Testis (tissue), 2 donors: Measurements from ENCODE around the gene SQSTM1.

Experiments
- CTCF ChIP-seq, 3 experiments: fragments of 450-650 bp in 2 of 3; fragments of 200-600 bp in 1 of 3; sonication (generic) in 1 of 3; IDR thresholded peaks; one replicate each; pipeline ENCODE4 v1.5.1; 2016 to 2019; ENCODE audit warnings: antibody characterized with exemption in 3 of 3, mild to moderate bottlenecking in 2 of 3, moderate library complexity in 1 of 3
- POLR2A ChIP-seq: fragments of 450-650 bp; IDR thresholded peaks from one replicate; pipeline ENCODE4 v1.6.1; 2017; ENCODE audit warnings: antibody characterized with exemption, mild to moderate bottlenecking, moderate library complexity

GRCh38 chr5:179839328-179840256, 18.9 kb downstream of the SQSTM1 start:
- TF ChIP-seq CTCF (IDR thresholded peaks at IDR 0.05) (no peak), POLR2A (no peak)
